Testis (tissue), 2 donors: ENCODE measurements around the gene FSIP1.

ENCODE experiments used
- CTCF ChIP-seq, 3 experiments: fragments of 450-650 bp in 2 of 3; fragments of 200-600 bp in 1 of 3; sonication (generic) in 1 of 3; IDR thresholded peaks; one replicate each; pipeline ENCODE4 v1.5.1; 2016 to 2019; ENCODE audit warnings: antibody characterized with exemption in 3 of 3, mild to moderate bottlenecking in 2 of 3, moderate library complexity in 1 of 3
- POLR2A ChIP-seq: fragments of 450-650 bp; IDR thresholded peaks from one replicate; pipeline ENCODE4 v1.6.1; 2017; ENCODE audit warnings: antibody characterized with exemption, mild to moderate bottlenecking, moderate library complexity

- TF ChIP-seq POLR2A (no peak), CTCF (IDR thresholded peaks at IDR 0.05) (no peak)
Measured at GRCh38 chr15:39613271-39613670, 169.4 kb downstream of the FSIP1 start.
